Activated B cell treated with CpG ODN at 0.5 μM for 24 hours (primary cell): ENCODE results near the gene KDM4C. TPM values are rescaled to one million over a fixed set of nuclear protein-coding genes. Genes with fewer than 3 reads are reported as not detected.

Source experiments
- ATAC-seq: fragments of 200-7000 bp; cut with Tn5 transposase; one replicate; pipeline ENCODE4 v1.10.0; 2021; ENCODE audit warnings: low read depth, mild to moderate bottlenecking, moderate library complexity
- CTCF ChIA-PET: fragments of 350-600 bp; sonication (Branson Sonifier 250); formaldehyde crosslinking; loops from one replicate; lab custom pipeline; 2021; ENCODE audit warnings: antibody characterized with exemption; lab: Charles Lee
- POLR2A ChIA-PET: fragments of 350-600 bp; sonication (Branson Sonifier 250); formaldehyde crosslinking; loops from one replicate; lab custom pipeline; 2021; ENCODE audit warnings: antibody characterized with exemption; lab: Charles Lee
- DNase-seq: peaks from one replicate; pipeline ENCODE4 v3.0.0; 2022
- H3K27ac Mint-ChIP-seq: one replicate; pipeline ENCODE4 v1.8.0; 2020; ENCODE audit warnings: mixed read lengths
- H3K27me3 Mint-ChIP-seq: one replicate; pipeline ENCODE4 v1.8.0; 2021; ENCODE audit warnings: mixed read lengths
- H3K36me3 Mint-ChIP-seq: one replicate; pipeline ENCODE4 v1.8.0; 2021; ENCODE audit warnings: low read depth, mixed read lengths
- H3K4me1 Mint-ChIP-seq: one replicate; pipeline ENCODE4 v1.8.0; 2021; ENCODE audit warnings: mixed read lengths
- H3K4me3 Mint-ChIP-seq: one replicate; pipeline ENCODE4 v1.8.0; 2020; ENCODE audit warnings: mild to moderate bottlenecking, mixed read lengths
- H3K9me3 Mint-ChIP-seq: one replicate; pipeline ENCODE4 v1.8.0; 2020; ENCODE audit warnings: mixed read lengths
- CTCF ChIP-seq: fragments of 200-600 bp; IDR thresholded peaks from one replicate; pipeline ENCODE4 v1.8.0; 2022; ENCODE audit warnings: antibody characterized with exemption, mild to moderate bottlenecking
- intact Hi-C: fragments of 100-400 bp; cut with micrococcal nuclease; formaldehyde crosslinking; loops from one replicate; pipeline ENCODE4 v1.15.1; 2024
- total RNA-seq: library from RNA; stranded (reverse); gene quantifications from 2 replicates; pipeline ENCODE4 v1.2.3, GENCODE V29; 2022

KDM4C gene
- total RNA-seq, 1 donor from 2014 or later: 113 TPM

GRCh38 chr9:7053903-7054302, 296.1 kb downstream of the KDM4C start:
- ATAC-seq: no peak

GRCh38 chr9:7055171-7055903, 297.6 kb downstream of the KDM4C start:
- H3K27ac Mint-ChIP-seq: no peak overlapping the region
- peaks cover 2% of the 10 kb centered on the region for H3K4me1 Mint-ChIP-seq
- no peak for TF ChIP-seq CTCF
- H3K9me3 Mint-ChIP-seq: no peaks in the 10 kb centered on the region
- intact Hi-C loops: loop anchor here (10.0 kb wide), 1 partner anchor 69 kb away; no protein-coding TSS in a partner anchor
- no peaks in the 10 kb centered on the region for H3K27me3 Mint-ChIP-seq
- no peak overlapping the region for H3K4me3 Mint-ChIP-seq
- ATAC-seq: no peak
- CTCF ChIA-PET: no interaction called here
- POLR2A ChIA-PET: no interaction called here
- peaks cover 73% of the 10 kb centered on the region for H3K36me3 Mint-ChIP-seq
- DNase-seq: no peak

More at GRCh38 chr9:7053903-7054302, 296.1 kb downstream of the KDM4C start:
- H3K36me3 Mint-ChIP-seq: peaks cover 78% of the 10 kb centered on the region
- no peak overlapping the region for H3K4me3 Mint-ChIP-seq
- ChIA-PET POLR2A (no interaction called here), CTCF (interaction anchor here (0.6 to 1.1 kb wide), 2 partner anchors 18 to 226 kb away, joined by 3 to 4 read pairs; no protein-coding TSS in a partner anchor)
- no peaks in the 10 kb centered on the region for H3K27me3 Mint-ChIP-seq
- no peak for TF ChIP-seq CTCF
- no peaks in the 10 kb centered on the region for H3K9me3 Mint-ChIP-seq
- H3K27ac Mint-ChIP-seq: no peak overlapping the region
- intact Hi-C loops: loop anchor here (10.0 kb wide), 1 partner anchor 71 kb away; no protein-coding TSS in a partner anchor
- peaks cover 2% of the 10 kb centered on the region for H3K4me1 Mint-ChIP-seq
- no peak for DNase-seq

GRCh38 chr9:7056254-7056653, 298.5 kb downstream of the KDM4C start:
- ChIA-PET POLR2A (no interaction called here), CTCF (no interaction called here)
- intact Hi-C loops: loop anchor here (10.0 kb wide), 1 partner anchor 69 kb away; no protein-coding TSS in a partner anchor
- H3K4me3 Mint-ChIP-seq: no peak overlapping the region
- peaks cover 2% of the 10 kb centered on the region for H3K4me1 Mint-ChIP-seq
- H3K36me3 Mint-ChIP-seq: peaks cover 73% of the 10 kb centered on the region
- H3K27me3 Mint-ChIP-seq: no peaks in the 10 kb centered on the region
- DNase-seq (no peak), ATAC-seq (no peak)
- no peak for TF ChIP-seq CTCF
- H3K9me3 Mint-ChIP-seq: no peaks in the 10 kb centered on the region
- no peak overlapping the region for H3K27ac Mint-ChIP-seq

GRCh38 chr9:7058473-7058872, 300.7 kb downstream of the KDM4C start:
- Mint-ChIP-seq H3K4me3 (no peak overlapping the region), H3K9me3 (no peaks in the 10 kb centered on the region), H3K4me1 (no peaks in the 10 kb centered on the region), H3K27ac (no peak overlapping the region), H3K36me3 (peaks cover 69% of the 10 kb centered on the region), H3K27me3 (no peaks in the 10 kb centered on the region)
- CTCF ChIA-PET: no interaction called here
- TF ChIP-seq CTCF: no peak
- POLR2A ChIA-PET: no interaction called here
- intact Hi-C loops: loop anchor here (10.0 kb wide), 1 partner anchor 66 kb away; no protein-coding TSS in a partner anchor
- no peak for ATAC-seq
- DNase-seq: no peak

GRCh38 chr9:7067169-7067568, 309.4 kb downstream of the KDM4C start:
- no peak overlapping the region for H3K27ac Mint-ChIP-seq

More at GRCh38 chr9:7067169-7067568, 309.4 kb downstream of the KDM4C start:
- ChIA-PET CTCF (no interaction called here), POLR2A (no interaction called here)
- no peaks in the 10 kb centered on the region for H3K9me3 Mint-ChIP-seq
- H3K27me3 Mint-ChIP-seq: no peaks in the 10 kb centered on the region
- DNase-seq (no peak), ATAC-seq (no peak)
- no peaks in the 10 kb centered on the region for H3K4me1 Mint-ChIP-seq
- no peak for TF ChIP-seq CTCF
- H3K4me3 Mint-ChIP-seq: no peak overlapping the region
- peaks cover 49% of the 10 kb centered on the region for H3K36me3 Mint-ChIP-seq
- intact Hi-C loops: no loop called here
